HCT116 (cell line): ENCODE data around the gene MT1G. TPM values are rescaled to one million over a fixed set of nuclear protein-coding genes. Genes with fewer than 3 reads are reported as not detected.
A peak's percentile ranks its signal among the peaks of the same experiment; 100 is the strongest.

ENCODE experiments used
- ATAC-seq: fragments of 200-7000 bp; cut with Tn5 transposase; 2 replicates; pipeline ENCODE4 v1.9.1; 2020; ENCODE audit warnings: mild to moderate bottlenecking, moderate library complexity
- BruUV-seq: library from RNA; stranded (reverse); fragments of 400-500 nt; replicated peaks from 2 replicates; lab custom pipeline; 2021; lab: Mats Ljungman, UMichigan
- CTCF ChIA-PET: fragments of 300-600 bp; sonication (Branson Sonifier 250); formaldehyde crosslinking; loops from one replicate; lab custom pipeline; 2021; ENCODE audit warnings: antibody characterized with exemption; lab: Charles Lee
- POLR2A ChIA-PET: fragments of 300-600, 350-600 bp; sonication (Branson Sonifier 250); formaldehyde crosslinking; loops from one replicate; lab custom pipeline; 2021; ENCODE audit warnings: antibody characterized with exemption; lab: Charles Lee
- RAD21 ChIA-PET, 2 experiments: fragments of 300-600 bp; sonication (Branson Sonifier 250); formaldehyde crosslinking; loops; one replicate each; lab custom pipeline; 2023; ENCODE audit warnings: low total read pairs in 2 of 2; ENCODE audit not compliant: uncharacterized antibody in 2 of 2, unreplicated experiment in 2 of 2, low non-redundant PET in 1 of 2; lab: Charles Lee
- DNase-seq: peaks from one replicate; pipeline ENCODE4 v3.0.0-alpha.2; 2010; ENCODE audit warnings: low read depth, low spot score
- H2AFZ ChIP-seq: fragments of 200-600 bp; shearing (Covaris generic), sonication (generic); 2 replicates; pipeline ENCODE4 v1.6.1; 2017; ENCODE audit warnings: low read depth, mixed run types, mixed read lengths, antibody characterized with exemption, low read length; ENCODE audit not compliant: poor library complexity, severe bottlenecking
- H3K27ac ChIP-seq: 2 replicates; pipeline ENCODE4 v1.5.1; 2012; ENCODE audit warnings: low read depth, low read length
- H3K27me3 ChIP-seq: fragments of 200-600 bp; sonication (generic); 2 replicates; pipeline ENCODE4 v1.6.1; 2016; ENCODE audit warnings: mixed run types, low read length, mixed read lengths; ENCODE audit not compliant: insufficient read depth
- H3K36me3 ChIP-seq, 2 experiments: fragments of 200-500 bp in 1 of 2; fragments of 200-600 bp in 1 of 2; sonication (Bioruptor generic) in 1 of 2; sonication (generic) in 1 of 2; 2 replicates each; pipeline versions ENCODE4 v1.5.1 to v1.6.1; 2014 to 2016; ENCODE audit warnings: low read length in 2 of 2, inconsistent platforms in 1 of 2, mixed read lengths in 1 of 2, mixed run types in 1 of 2; ENCODE audit not compliant: insufficient read depth in 2 of 2, control insufficient read depth in 1 of 2
- H3K4me1 ChIP-seq, 2 experiments: fragments of 200-600 bp in 1 of 2; sonication (generic) in 1 of 2; 2 replicates each; pipeline versions ENCODE4 v1.5.1 to v1.6.1; 2012 to 2017; ENCODE audit warnings: low read length in 2 of 2, inconsistent platforms in 1 of 2, mild to moderate bottlenecking in 1 of 2, mixed read lengths in 1 of 2, mixed run types in 1 of 2, moderate library complexity in 1 of 2; ENCODE audit not compliant: insufficient read depth in 2 of 2, control insufficient read depth in 1 of 2
- H3K4me2 ChIP-seq: fragments of 200-600 bp; sonication (generic); 2 replicates; pipeline ENCODE4 v1.6.1; 2017; ENCODE audit warnings: mixed run types, low read length, mixed read lengths
- H3K4me3 ChIP-seq, 2 experiments: fragments of 200-600 bp in 1 of 2; sonication (generic) in 1 of 2; replicated peaks in 1 of 2; 2 replicates each; pipeline ENCODE4 v1.5.1; 2011 to 2016; ENCODE audit warnings: low read length in 2 of 2, control low read depth in 1 of 2, low read depth in 1 of 2, mild to moderate bottlenecking in 1 of 2, mixed read lengths in 1 of 2, mixed run types in 1 of 2
- H3K79me2 ChIP-seq: fragments of 200-600 bp; sonication (generic); 2 replicates; pipeline ENCODE4 v1.6.1; 2017; ENCODE audit warnings: mild to moderate bottlenecking, mixed run types, low read length, moderate library complexity, mixed read lengths; ENCODE audit not compliant: insufficient read depth
- H3K9ac ChIP-seq: fragments of 200-600 bp; sonication (generic); 2 replicates; pipeline ENCODE4 v1.6.1; 2016; ENCODE audit warnings: low read length, mixed read lengths
- H3K9me2 ChIP-seq: fragments of 200-600 bp; sonication (generic), shearing (Covaris generic); 2 replicates; pipeline ENCODE4 v1.6.1; 2017; ENCODE audit warnings: mixed run types, mild to moderate bottlenecking, moderate library complexity; ENCODE audit not compliant: insufficient read depth
- H3K9me3 ChIP-seq, 2 experiments: fragments of 200-500 bp in 1 of 2; fragments of 200-600 bp in 1 of 2; sonication (Bioruptor generic) in 1 of 2; sonication (generic) in 1 of 2; 2 replicates each; pipeline ENCODE4 v1.6.1; 2014 to 2017; ENCODE audit warnings: low read length in 2 of 2, mixed read lengths in 2 of 2, inconsistent platforms in 1 of 2, low read depth in 1 of 2, mild to moderate bottlenecking in 1 of 2, mixed run types in 1 of 2, moderate library complexity in 1 of 2; ENCODE audit not compliant: control insufficient read depth in 1 of 2, insufficient read depth in 1 of 2
- H4K20me1 ChIP-seq: fragments of 200-600 bp; sonication (generic), shearing (Covaris generic); 2 replicates; pipeline ENCODE4 v1.6.1; 2017; ENCODE audit warnings: mixed run types, mild to moderate bottlenecking, moderate library complexity; ENCODE audit not compliant: insufficient read depth
- CBX3 ChIP-seq: IDR thresholded peaks from 2 replicates; pipeline ENCODE4 v1.6.1; 2012; ENCODE audit warnings: low read depth
- CEBPB ChIP-seq: IDR thresholded peaks from 2 replicates; pipeline ENCODE4 v1.6.1; 2012; ENCODE audit warnings: low read depth
- EGR1 ChIP-seq: IDR thresholded peaks from 2 replicates; pipeline ENCODE4 v1.6.1; 2012; ENCODE audit warnings: low read depth
- ELF1 ChIP-seq: IDR thresholded peaks from 2 replicates; pipeline ENCODE4 v1.6.1; 2012; ENCODE audit warnings: low read depth, borderline replicate concordance
- EZH2 ChIP-seq: fragments of 200-600 bp; sonication (generic); IDR thresholded peaks from 2 replicates; pipeline ENCODE4 v1.6.1; 2017; ENCODE audit warnings: antibody characterized with exemption, mixed run types
- EZH2phosphoT487 ChIP-seq: fragments of 200-600 bp; IDR thresholded peaks from 2 replicates; pipeline ENCODE4 v1.6.1; 2018; ENCODE audit warnings: antibody characterized with exemption, borderline replicate concordance
- FOSL1 ChIP-seq: IDR thresholded peaks from 2 replicates; pipeline ENCODE4 v1.6.1; 2012; ENCODE audit warnings: low read depth
- JUND ChIP-seq: IDR thresholded peaks from 2 replicates; pipeline ENCODE4 v1.6.1; 2012
- POLR2A ChIP-seq: IDR thresholded peaks from 2 replicates; pipeline ENCODE4 v1.7.0; 2011; ENCODE audit warnings: borderline replicate concordance; ENCODE audit not compliant: insufficient read depth, insufficient read length; ENCODE audit errors: extremely low read depth
- POLR2AphosphoS5 ChIP-seq: IDR thresholded peaks from 2 replicates; pipeline ENCODE4 v1.6.1; 2011; ENCODE audit warnings: mild to moderate bottlenecking, low read depth, low read length, moderate library complexity
- RAD21 ChIP-seq: IDR thresholded peaks from 2 replicates; pipeline ENCODE4 v1.6.1; 2012; ENCODE audit warnings: low read depth, mild to moderate bottlenecking
- SIN3A ChIP-seq: IDR thresholded peaks from 2 replicates; pipeline ENCODE4 v1.6.1; 2012; ENCODE audit warnings: low read depth
- SP1 ChIP-seq: IDR thresholded peaks from 2 replicates; pipeline ENCODE4 v1.6.1; 2012; ENCODE audit warnings: low read depth
- SRF ChIP-seq: IDR thresholded peaks from 2 replicates; pipeline ENCODE4 v1.6.1; 2012; ENCODE audit warnings: low read depth
- TCF7L2 ChIP-seq: IDR thresholded peaks from 2 replicates; pipeline ENCODE4 v1.7.0; 2011; ENCODE audit warnings: borderline replicate concordance, inconsistent platforms; ENCODE audit not compliant: insufficient read depth, insufficient read length; ENCODE audit errors: extremely low read depth
- YY1 ChIP-seq: IDR thresholded peaks from 2 replicates; pipeline ENCODE4 v1.6.1; 2011; ENCODE audit warnings: low read length, low read depth, moderate library complexity, mild to moderate bottlenecking; ENCODE audit not compliant: insufficient replicate concordance; ENCODE audit errors: extremely low read depth
- ZFX ChIP-seq: fragments of 450-650 bp; IDR thresholded peaks from 2 replicates; pipeline ENCODE4 v1.6.1; 2017
- intact Hi-C: fragments of 100-400 bp; cut with micrococcal nuclease; formaldehyde crosslinking; loops from 2 replicates; pipeline ENCODE4 v1.10.0; 2022
- total RNA-seq: library from RNA; stranded (reverse); gene quantifications from one replicate; pipeline ENCODE4 v1.2.1, GENCODE V29; 2021; ENCODE audit not compliant: unreplicated experiment
- TF ChIP-seq, protein P1 (sequence below): IDR thresholded peaks from 2 replicates; pipeline ENCODE4 v1.6.1; 2012
- TF ChIP-seq, protein P2 (sequence below): IDR thresholded peaks from 2 replicates; pipeline ENCODE4 v1.6.1; 2012; ENCODE audit warnings: low read depth

The MT1G gene
- total RNA-seq, 1 experiment from 2014 or later: 1.2 TPM

DNA sequence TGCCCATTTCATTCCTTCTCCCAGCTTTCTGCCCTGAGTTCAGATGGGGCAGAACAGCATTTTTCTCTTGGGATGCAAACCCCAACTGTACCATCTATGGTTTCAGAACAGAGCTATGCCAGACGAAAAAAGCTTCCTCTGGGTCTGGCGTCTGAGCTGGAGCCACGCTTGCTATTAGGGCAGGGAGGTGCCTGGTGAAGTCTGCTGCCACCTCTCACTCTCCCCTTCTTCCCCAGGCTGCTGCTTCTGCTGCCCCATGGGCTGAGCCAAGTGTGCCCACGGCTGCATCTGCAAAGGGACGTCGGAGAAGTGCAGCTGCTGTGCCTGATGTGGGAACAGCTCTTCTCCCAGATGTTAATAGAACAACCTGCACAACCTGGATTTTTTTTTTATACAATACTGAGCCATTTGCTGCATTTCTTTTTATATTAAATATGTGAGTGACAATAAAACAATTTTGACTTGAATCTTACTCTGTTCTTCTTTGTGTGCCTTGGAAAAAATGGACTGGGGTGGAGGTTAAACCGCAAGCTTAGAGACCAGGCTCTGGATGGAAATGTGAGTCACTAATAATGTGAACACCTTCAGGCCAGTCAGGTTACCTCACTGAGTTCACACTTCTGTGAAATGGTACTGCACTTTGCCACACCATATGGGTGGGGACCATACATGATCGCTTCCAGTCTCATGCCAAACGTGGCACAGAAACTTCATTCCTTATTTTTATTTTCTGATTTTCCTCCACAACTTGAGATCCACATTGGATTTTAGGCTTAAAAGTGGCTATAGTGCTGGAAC, 31.1 kb downstream of the MT1G start:
- no peaks in the 10 kb centered on the region for H3K9me3 ChIP-seq
- ChIA-PET CTCF (no interaction called here), POLR2A (interaction anchor here (1.5 to 1.9 kb wide), 2 partner anchors 10 to 11 kb away, joined by 4 to 8 read pairs; partner anchors contain the start of gene MT1E), RAD21 (no interaction called here)
- intact Hi-C loops: no loop called here
- no peak overlapping the region for H3K4me2 ChIP-seq
- H4K20me1 ChIP-seq: no peaks in the 10 kb centered on the region
- ATAC-seq (0 out of 2 replicates have a peak, but pooled peaks have one; percentile 52), DNase-seq (no peak)
- H3K27me3 ChIP-seq: no peaks in the 10 kb centered on the region
- H3K4me1 ChIP-seq: peaks cover 0 to 3% of the 10 kb centered on the region in 2 experiments; a peak in 1 of 4 replicates
- no peak overlapping the region for H2AFZ ChIP-seq
- no TSS peak for BruUV-seq
- no peak overlapping the region for H3K27ac ChIP-seq
- H3K9me2 ChIP-seq: no peaks in the 10 kb centered on the region
- no peaks in the 10 kb centered on the region for H3K36me3 ChIP-seq
- no peak for TF ChIP-seq EZH2phosphoT487
- no peak for TF ChIP-seq SRF
- no peak for TF ChIP-seq EGR1
- TF ChIP-seq, protein P1, sequence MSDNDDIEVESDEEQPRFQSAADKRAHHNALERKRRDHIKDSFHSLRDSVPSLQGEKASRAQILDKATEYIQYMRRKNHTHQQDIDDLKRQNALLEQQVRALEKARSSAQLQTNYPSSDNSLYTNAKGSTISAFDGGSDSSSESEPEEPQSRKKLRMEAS: no peak
- TF ChIP-seq YY1: no peak
- no peak for TF ChIP-seq POLR2A
- TF ChIP-seq CBX3: no peak
- TF ChIP-seq SP1: no peak
- TF ChIP-seq ELF1: no peak
- TF ChIP-seq ZFX: no peak
- TF ChIP-seq, protein P2, sequence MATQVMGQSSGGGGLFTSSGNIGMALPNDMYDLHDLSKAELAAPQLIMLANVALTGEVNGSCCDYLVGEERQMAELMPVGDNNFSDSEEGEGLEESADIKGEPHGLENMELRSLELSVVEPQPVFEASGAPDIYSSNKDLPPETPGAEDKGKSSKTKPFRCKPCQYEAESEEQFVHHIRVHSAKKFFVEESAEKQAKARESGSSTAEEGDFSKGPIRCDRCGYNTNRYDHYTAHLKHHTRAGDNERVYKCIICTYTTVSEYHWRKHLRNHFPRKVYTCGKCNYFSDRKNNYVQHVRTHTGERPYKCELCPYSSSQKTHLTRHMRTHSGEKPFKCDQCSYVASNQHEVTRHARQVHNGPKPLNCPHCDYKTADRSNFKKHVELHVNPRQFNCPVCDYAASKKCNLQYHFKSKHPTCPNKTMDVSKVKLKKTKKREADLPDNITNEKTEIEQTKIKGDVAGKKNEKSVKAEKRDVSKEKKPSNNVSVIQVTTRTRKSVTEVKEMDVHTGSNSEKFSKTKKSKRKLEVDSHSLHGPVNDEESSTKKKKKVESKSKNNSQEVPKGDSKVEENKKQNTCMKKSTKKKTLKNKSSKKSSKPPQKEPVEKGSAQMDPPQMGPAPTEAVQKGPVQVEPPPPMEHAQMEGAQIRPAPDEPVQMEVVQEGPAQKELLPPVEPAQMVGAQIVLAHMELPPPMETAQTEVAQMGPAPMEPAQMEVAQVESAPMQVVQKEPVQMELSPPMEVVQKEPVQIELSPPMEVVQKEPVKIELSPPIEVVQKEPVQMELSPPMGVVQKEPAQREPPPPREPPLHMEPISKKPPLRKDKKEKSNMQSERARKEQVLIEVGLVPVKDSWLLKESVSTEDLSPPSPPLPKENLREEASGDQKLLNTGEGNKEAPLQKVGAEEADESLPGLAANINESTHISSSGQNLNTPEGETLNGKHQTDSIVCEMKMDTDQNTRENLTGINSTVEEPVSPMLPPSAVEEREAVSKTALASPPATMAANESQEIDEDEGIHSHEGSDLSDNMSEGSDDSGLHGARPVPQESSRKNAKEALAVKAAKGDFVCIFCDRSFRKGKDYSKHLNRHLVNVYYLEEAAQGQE: no peak
- no peak for TF ChIP-seq CEBPB
- TF ChIP-seq POLR2AphosphoS5: no peak
- no peak for TF ChIP-seq FOSL1
- TF ChIP-seq TCF7L2: no peak
- no peak for TF ChIP-seq SIN3A
- TF ChIP-seq RAD21: no peak
- no peak for TF ChIP-seq EZH2
- no peak for TF ChIP-seq JUND
- H3K79me2 ChIP-seq: no peaks in the 10 kb centered on the region
- no peak overlapping the region for H3K9ac ChIP-seq
- no peak overlapping the region for H3K4me3 ChIP-seq
